Stomach smooth muscle (tissue), 2 donors: ENCODE results near the gene FPR1.

Source experiments
- H3K27ac ChIP-seq: one replicate; pipeline ENCODE4 v1.7.0; 2013; ENCODE audit warnings: mild to moderate bottlenecking, low read length, inconsistent platforms
- H3K27me3 ChIP-seq, 2 donors: one replicate each; pipeline ENCODE4 v1.7.0; 2013; ENCODE audit warnings: low read length in 2 of 2; ENCODE audit not compliant: insufficient read depth in 2 of 2, control insufficient read depth in 1 of 2
- H3K36me3 ChIP-seq, 2 donors: one replicate each; pipeline ENCODE4 v1.7.0; 2013; ENCODE audit warnings: low read length in 2 of 2; ENCODE audit not compliant: control insufficient read depth in 2 of 2, insufficient read depth in 2 of 2
- H3K4me1 ChIP-seq: one replicate; pipeline ENCODE4 v1.7.0; 2013; ENCODE audit warnings: low read length; ENCODE audit not compliant: control insufficient read depth, insufficient read depth
- H3K4me3 ChIP-seq, 2 donors: one replicate each; pipeline ENCODE4 v1.7.0; 2013; ENCODE audit warnings: low read length in 2 of 2
- H3K9ac ChIP-seq, 2 donors: one replicate each; pipeline ENCODE4 v1.7.0; 2013; ENCODE audit warnings: low read length in 2 of 2, mild to moderate bottlenecking in 1 of 2
- H3K9me3 ChIP-seq, 2 donors: one replicate each; pipeline ENCODE4 v1.7.0; 2013; ENCODE audit warnings: low read length in 2 of 2; ENCODE audit not compliant: control insufficient read depth in 2 of 2
- donor health status: healthy.
- donor health status: Pancreatic carcinoma.

FPR1 gene

GRCh38 chr19:51715850-51716249, 35.8 kb downstream of the FPR1 start:
- Histone ChIP-seq H3K9me3 (no peaks in the 10 kb centered on the region), H3K27ac (no peak overlapping the region), H3K36me3 (no peaks in the 10 kb centered on the region), H3K4me1 (peaks cover 7% of the 10 kb centered on the region), H3K9ac (no peak overlapping the region), H3K4me3 (no peak overlapping the region), H3K27me3 (peaks cover 24 to 28% of the 10 kb centered on the region in 2 donors)

GRCh38 chr19:51714848-51715247, 36.8 kb downstream of the FPR1 start:
- no peak overlapping the region for H3K4me3 ChIP-seq
- no peaks in the 10 kb centered on the region for H3K36me3 ChIP-seq
- peaks cover 21 to 22% of the 10 kb centered on the region in 2 donors for H3K27me3 ChIP-seq
- no peak overlapping the region for H3K27ac ChIP-seq
- H3K9me3 ChIP-seq, result no peaks in the 10 kb centered on the region
- H3K9ac ChIP-seq, result no peak overlapping the region
- H3K4me1 ChIP-seq, result peaks cover 7% of the 10 kb centered on the region

- no peak overlapping the region for H3K4me3 ChIP-seq
- H3K27ac ChIP-seq, result no peak overlapping the region
- H3K4me1 ChIP-seq, result no peaks in the 10 kb centered on the region
- H3K9ac ChIP-seq, result no peak overlapping the region
- H3K27me3 ChIP-seq, result peaks cover 11 to 12% of the 10 kb centered on the region in 2 donors
- H3K9me3 ChIP-seq, result no peaks in the 10 kb centered on the region
- no peaks in the 10 kb centered on the region for H3K36me3 ChIP-seq
These were observed 38.1 kb downstream of the FPR1 start for GRCh38 chr19:51713319-51714285.

GRCh38 chr19:51712461-51713081, 39.1 kb downstream of the FPR1 start:
- Histone ChIP-seq H3K27ac (no peak overlapping the region), H3K9me3 (no peaks in the 10 kb centered on the region), H3K4me1 (no peaks in the 10 kb centered on the region)

GRCh38 chr19:51711702-51712101, 40.0 kb downstream of the FPR1 start:
- H3K9ac ChIP-seq, result no peak overlapping the region
- no peak overlapping the region for H3K27ac ChIP-seq
- peaks cover under 1 to 2% of the 10 kb centered on the region in 2 donors for H3K36me3 ChIP-seq
- peaks cover 5 to 9% of the 10 kb centered on the region in 2 donors for H3K27me3 ChIP-seq
- peaks cover 2% of the 10 kb centered on the region for H3K4me1 ChIP-seq
- no peaks in the 10 kb centered on the region for H3K9me3 ChIP-seq
- no peak overlapping the region for H3K4me3 ChIP-seq

More at GRCh38 chr19:51712461-51713081, 39.1 kb downstream of the FPR1 start:
- Histone ChIP-seq H3K4me3 (no peak overlapping the region), H3K27me3 (peaks cover 9 to 10% of the 10 kb centered on the region in 2 donors), H3K9ac (no peak overlapping the region), H3K36me3 (no peaks in the 10 kb centered on the region)

- no peak overlapping the region for H3K4me3 ChIP-seq
- peaks cover 1 to 2% of the 10 kb centered on the region in 2 donors for H3K27me3 ChIP-seq
- no peaks in the 10 kb centered on the region for H3K9me3 ChIP-seq
- peaks cover 4 to 7% of the 10 kb centered on the region in 2 donors for H3K36me3 ChIP-seq
- peaks cover 2% of the 10 kb centered on the region for H3K4me1 ChIP-seq
- no peak overlapping the region for H3K9ac ChIP-seq
- no peak overlapping the region for H3K27ac ChIP-seq
These were observed 41.5 kb downstream of the FPR1 start for GRCh38 chr19:51710163-51710562.

- no peak overlapping the region for H3K27ac ChIP-seq
- peaks cover 6 to 8% of the 10 kb centered on the region in 2 donors for H3K36me3 ChIP-seq
- H3K4me3 ChIP-seq, result no peak overlapping the region
- no peak overlapping the region for H3K9ac ChIP-seq
- peaks cover 0 to 2% of the 10 kb centered on the region in 2 donors for H3K27me3 ChIP-seq
- peaks cover 6% of the 10 kb centered on the region for H3K4me1 ChIP-seq
- no peaks in the 10 kb centered on the region for H3K9me3 ChIP-seq
These were observed 42.1 kb downstream of the FPR1 start for GRCh38 chr19:51709575-51709974.

- Histone ChIP-seq H3K4me3 (no peak overlapping the region), H3K9me3 (no peaks in the 10 kb centered on the region), H3K27ac (no peak overlapping the region), H3K9ac (no peak overlapping the region), H3K27me3 (peaks cover 0 to 2% of the 10 kb centered on the region in 2 donors), H3K36me3 (peaks cover 6 to 8% of the 10 kb centered on the region in 2 donors), H3K4me1 (peaks cover 7% of the 10 kb centered on the region)
These were observed 42.9 kb downstream of the FPR1 start for GRCh38 chr19:51708811-51709210.

- no peak overlapping the region for H3K4me3 ChIP-seq
- H3K27ac ChIP-seq, result no peak overlapping the region
- peaks cover 6 to 8% of the 10 kb centered on the region in 2 donors for H3K36me3 ChIP-seq
- H3K4me1 ChIP-seq, result peaks cover 16% of the 10 kb centered on the region
- no peaks in the 10 kb centered on the region for H3K9me3 ChIP-seq
- no peaks in the 10 kb centered on the region for H3K27me3 ChIP-seq
- H3K9ac ChIP-seq, result no peak overlapping the region
These were observed 44.8 kb downstream of the FPR1 start for GRCh38 chr19:51706885-51707284.

- no peak overlapping the region for H3K4me3 ChIP-seq
- H3K36me3 ChIP-seq, result peaks cover 6 to 8% of the 10 kb centered on the region in 2 donors
- H3K27ac ChIP-seq, result no peak overlapping the region
- H3K4me1 ChIP-seq, result peaks cover 16% of the 10 kb centered on the region
- H3K9me3 ChIP-seq, result no peaks in the 10 kb centered on the region
- no peak overlapping the region for H3K9ac ChIP-seq
- H3K27me3 ChIP-seq, result no peaks in the 10 kb centered on the region
These were observed 45.4 kb downstream of the FPR1 start for GRCh38 chr19:51706296-51706695.
